OCI-LY1 (cell line): ENCODE results near the gene CRYGS.
"Not testable (repeated sequence)": the region's sequence is repeated elsewhere in the genome, so short reads cannot be mapped to it uniquely, and the experiment has no call there.

ENCODE experiments used
- H2AFZ ChIP-seq: fragments of 200-600 bp; sonication (generic), shearing (Covaris generic); 2 replicates; pipeline ENCODE4 v1.6.0; 2014; ENCODE audit warnings: antibody characterized with exemption, mild to moderate bottlenecking, low read length
- H3F3A ChIP-seq: fragments of 200-600 bp; sonication (generic), shearing (Covaris generic); 2 replicates; pipeline ENCODE4 v1.6.0; 2014; ENCODE audit warnings: mild to moderate bottlenecking, antibody characterized with exemption, low read length, moderate library complexity; ENCODE audit not compliant: insufficient read depth
- H3K27ac ChIP-seq: fragments of 200-600 bp; sonication (generic); 2 replicates; pipeline ENCODE4 v1.5.1; 2014; ENCODE audit warnings: low read length, mixed run types, mild to moderate bottlenecking, low read depth; ENCODE audit not compliant: poor library complexity, severe bottlenecking
- H3K27me3 ChIP-seq: fragments of 200-600 bp; sonication (generic); 2 replicates; pipeline ENCODE4 v1.6.0; 2014; ENCODE audit warnings: antibody characterized with exemption, mild to moderate bottlenecking, low read length, moderate library complexity; ENCODE audit not compliant: insufficient read depth
- H3K36me3 ChIP-seq: fragments of 200-600 bp; sonication (generic); 2 replicates; pipeline ENCODE4 v1.6.1; 2014; ENCODE audit warnings: mild to moderate bottlenecking, antibody characterized with exemption, low read length, moderate library complexity, mixed read lengths; ENCODE audit not compliant: insufficient read depth
- H3K4me1 ChIP-seq: fragments of 200-600 bp; sonication (generic); 2 replicates; pipeline ENCODE4 v1.5.1; 2014; ENCODE audit warnings: mild to moderate bottlenecking, low read length, moderate library complexity; ENCODE audit not compliant: insufficient read depth, severe bottlenecking
- H3K4me2 ChIP-seq: fragments of 200-600 bp; sonication (generic), shearing (Covaris generic); 2 replicates; pipeline ENCODE4 v1.6.1; 2014; ENCODE audit warnings: low read length
- H3K4me3 ChIP-seq: fragments of 200-600 bp; sonication (generic); 2 replicates; pipeline ENCODE4 v1.5.1; 2014; ENCODE audit warnings: low read length, low read depth, mild to moderate bottlenecking, mixed read lengths; ENCODE audit not compliant: poor library complexity, severe bottlenecking
- H3K79me2 ChIP-seq: fragments of 200-600 bp; shearing (Covaris generic); 2 replicates; pipeline ENCODE4 v1.6.1; 2016; ENCODE audit warnings: mixed run types, low read length, mixed read lengths; ENCODE audit not compliant: insufficient read depth
- H3K9ac ChIP-seq: fragments of 200-600 bp; sonication (generic), shearing (Covaris generic); 2 replicates; pipeline ENCODE4 v1.6.1; 2014; ENCODE audit warnings: mild to moderate bottlenecking, low read length, mixed read lengths
- H3K9me2 ChIP-seq: fragments of 200-600 bp; sonication (generic), shearing (Covaris generic); 2 replicates; pipeline ENCODE4 v1.6.1; 2014; ENCODE audit warnings: low read depth, mild to moderate bottlenecking, low read length, mixed read lengths
- H3K9me3 ChIP-seq: fragments of 200-600 bp; shearing (Covaris generic); 2 replicates; pipeline ENCODE4 v1.6.1; 2014; ENCODE audit warnings: low read length, mixed read lengths
- H4K20me1 ChIP-seq: fragments of 200-600 bp; sonication (generic), shearing (Covaris generic); 2 replicates; pipeline ENCODE4 v1.6.0; 2016; ENCODE audit warnings: mild to moderate bottlenecking, low read length; ENCODE audit not compliant: insufficient read depth
- CTCF ChIP-seq: fragments of 200-600 bp; sonication (generic), shearing (Covaris generic); IDR thresholded peaks from 2 replicates; pipeline ENCODE4 v1.5.1; 2017; ENCODE audit warnings: mild to moderate bottlenecking, antibody characterized with exemption, low read length, moderate library complexity, mixed read lengths
- EZH2 ChIP-seq: fragments of 200-600 bp; sonication (generic), shearing (Covaris generic); IDR thresholded peaks from 2 replicates; pipeline ENCODE4 v1.8.0; 2017; ENCODE audit warnings: borderline replicate concordance, mixed run types, mild to moderate bottlenecking, antibody characterized with exemption, low read length, moderate library complexity, mixed read lengths

The CRYGS gene

GRCh38 chr3:186502966-186503712 is 41.0 kb downstream of the CRYGS start:
- no peaks in the 10 kb centered on the region for H3K36me3 ChIP-seq
- no peak overlapping the region for H3K27ac ChIP-seq
- H3K79me2 ChIP-seq: no peaks in the 10 kb centered on the region
- H3K9me2 ChIP-seq: no peaks in the 10 kb centered on the region
- H3K4me1 ChIP-seq: no peaks in the 10 kb centered on the region
- TF ChIP-seq CTCF: no peak
- no peak for TF ChIP-seq EZH2
- no peak overlapping the region for H3K4me3 ChIP-seq
- H3K9me3 ChIP-seq: no peaks in the 10 kb centered on the region
- H3F3A ChIP-seq: no peaks in the 10 kb centered on the region
- no peak overlapping the region for H3K4me2 ChIP-seq
- H3K9ac ChIP-seq: no peak overlapping the region
- no peaks in the 10 kb centered on the region for H4K20me1 ChIP-seq
- peaks cover 3% of the 10 kb centered on the region; the same call in 1 of the 2 replicates for H3K27me3 ChIP-seq
- H2AFZ ChIP-seq: no peak overlapping the region

- Histone ChIP-seq H3K27me3 (no peaks in the 10 kb centered on the region; the same call in 1 of the 2 replicates), H3K79me2 (no peaks in the 10 kb centered on the region), H3K4me2 (no peak overlapping the region), H3K27ac (no peak overlapping the region), H3K9me3 (no peaks in the 10 kb centered on the region), H3K4me3 (no peak overlapping the region), H3K4me1 (no peaks in the 10 kb centered on the region), H3K9ac (no peak overlapping the region), H3K9me2 (no peaks in the 10 kb centered on the region), H3F3A (no peaks in the 10 kb centered on the region), H3K36me3 (no peaks in the 10 kb centered on the region), H2AFZ (no peak overlapping the region), H4K20me1 (no peaks in the 10 kb centered on the region)
- no peak for TF ChIP-seq CTCF
- TF ChIP-seq EZH2: no peak
Observed at GRCh38 chr3:186502138-186502948, 41.8 kb downstream of the CRYGS start.

- H3F3A ChIP-seq, H3K9me2 ChIP-seq, H2AFZ ChIP-seq, H3K27ac ChIP-seq, H3K9ac ChIP-seq, H3K4me1 ChIP-seq, H3K4me2 ChIP-seq, H3K4me3 ChIP-seq, H4K20me1 ChIP-seq, H3K36me3 ChIP-seq, H3K9me3 ChIP-seq, H3K27me3 ChIP-seq, H3K79me2 ChIP-seq: not testable (repeated sequence)
Observed at GRCh38 chr3:186499949-186500348, 44.2 kb downstream of the CRYGS start.

- not testable (repeated sequence) for H3K27me3 ChIP-seq, H3F3A ChIP-seq, H3K9me2 ChIP-seq, H3K4me3 ChIP-seq, H3K4me1 ChIP-seq, H2AFZ ChIP-seq, H3K9ac ChIP-seq, H4K20me1 ChIP-seq, H3K9me3 ChIP-seq, H3K79me2 ChIP-seq, H3K36me3 ChIP-seq, H3K27ac ChIP-seq, H3K4me2 ChIP-seq
Observed at GRCh38 chr3:186498022-186498421, 46.2 kb downstream of the CRYGS start.
